Measurements from ENCODE around the gene OR51A7.

Gene OR51A7

GRCh38 chr11:4957396-4957795, 53.8 kb downstream of the OR51A7 start:
- DNase-seq (ENCODE audit: low spot score), result no peak
